ENCODE measurements around the gene PSMA1. TPM values are rescaled to one million over a fixed set of nuclear protein-coding genes. Genes with fewer than 3 reads are reported as not detected.

The PSMA1 gene
- total RNA-seq, 1 experiment from 2014 or later: 167 TPM

- Histone ChIP-seq H2BK20ac (ENCODE audit: low read depth, low read length, poor library complexity, severe bottlenecking) (no peak overlapping the region), H3K9ac (ENCODE audit: extremely low read depth, insufficient read length, low read length) (no peak overlapping the region), H3K9me3 (ENCODE audit: control insufficient read depth, low read depth, low read length) (no peaks in the 10 kb centered on the region), H3T11ph (ENCODE audit: low read length) (no peak overlapping the region), H2AFZ (ENCODE audit: low read length) (no peak overlapping the region), H4K8ac (replicated peaks; ENCODE audit: insufficient read length, low read depth, low read length) (no peak overlapping the region), H3K23ac (ENCODE audit: insufficient read length, low read depth, low read length) (no peak overlapping the region), H3K14ac (ENCODE audit: insufficient read depth, low read length) (no peak overlapping the region), H3K4ac (ENCODE audit: low read depth, low read length) (no peak overlapping the region), H3K56ac (ENCODE audit: insufficient read length, low read depth, low read length) (no peak overlapping the region), H3K4me2 (ENCODE audit: insufficient read depth, insufficient read length, low read length) (no peak overlapping the region), H3K79me1 (ENCODE audit: insufficient read depth, low read depth, low read length, poor library complexity, severe bottlenecking) (no peaks in the 10 kb centered on the region), H2BK12ac (ENCODE audit: insufficient read length, low read depth, low read length) (no peak overlapping the region), H3K18ac (ENCODE audit: insufficient read length, low read depth, low read length) (no peak overlapping the region), H3K79me2 (ENCODE audit: insufficient read depth, low read length) (no peaks in the 10 kb centered on the region), H2BK120ac (ENCODE audit: low read depth, low read length, poor library complexity, severe bottlenecking) (no peak overlapping the region), H4K20me1 (ENCODE audit: control insufficient read depth, insufficient read depth, insufficient read length) (no peaks in the 10 kb centered on the region), H2BK15ac (ENCODE audit: low read depth, low read length) (no peak overlapping the region), H2BK5ac (ENCODE audit: insufficient read length, low read length) (no peak overlapping the region), H3K27ac (ENCODE audit: insufficient read length, low read depth, low read length) (no peak overlapping the region), H3K27me3 (ENCODE audit: insufficient read depth, low read length) (no peaks in the 10 kb centered on the region), H3K23me2 (ENCODE audit: insufficient read length, low read depth, low read length, poor library complexity, severe bottlenecking) (no peaks in the 10 kb centered on the region), H4K91ac (ENCODE audit: insufficient read length, low read depth, low read length) (no peak overlapping the region), H2AK5ac (ENCODE audit: insufficient read length, low read length) (no peak overlapping the region), H3K4me1 (ENCODE audit: insufficient read depth, low read length) (no peaks in the 10 kb centered on the region), H4K5ac (ENCODE audit: insufficient read length, low read depth, low read length) (no peak overlapping the region)
- no peaks in the 10 kb centered on the region for H3K27me3 Mint-ChIP-seq (ENCODE audit: low read depth)
- no CpG with 5 or more reads among the region's 2 CpGs for WGBS (ENCODE audit: extremely low coverage, insufficient read length, low lambda C conversion rate)
- H3K4me1 Mint-ChIP-seq: no peaks in the 10 kb centered on the region
- no peak for DNase-seq
- no peak overlapping the region for H3K27ac Mint-ChIP-seq
- no peaks in the 10 kb centered on the region for H3K9me3 Mint-ChIP-seq
- no peak overlapping the region for H3K4me3 Mint-ChIP-seq
- TF ChIP-seq, protein P1, sequence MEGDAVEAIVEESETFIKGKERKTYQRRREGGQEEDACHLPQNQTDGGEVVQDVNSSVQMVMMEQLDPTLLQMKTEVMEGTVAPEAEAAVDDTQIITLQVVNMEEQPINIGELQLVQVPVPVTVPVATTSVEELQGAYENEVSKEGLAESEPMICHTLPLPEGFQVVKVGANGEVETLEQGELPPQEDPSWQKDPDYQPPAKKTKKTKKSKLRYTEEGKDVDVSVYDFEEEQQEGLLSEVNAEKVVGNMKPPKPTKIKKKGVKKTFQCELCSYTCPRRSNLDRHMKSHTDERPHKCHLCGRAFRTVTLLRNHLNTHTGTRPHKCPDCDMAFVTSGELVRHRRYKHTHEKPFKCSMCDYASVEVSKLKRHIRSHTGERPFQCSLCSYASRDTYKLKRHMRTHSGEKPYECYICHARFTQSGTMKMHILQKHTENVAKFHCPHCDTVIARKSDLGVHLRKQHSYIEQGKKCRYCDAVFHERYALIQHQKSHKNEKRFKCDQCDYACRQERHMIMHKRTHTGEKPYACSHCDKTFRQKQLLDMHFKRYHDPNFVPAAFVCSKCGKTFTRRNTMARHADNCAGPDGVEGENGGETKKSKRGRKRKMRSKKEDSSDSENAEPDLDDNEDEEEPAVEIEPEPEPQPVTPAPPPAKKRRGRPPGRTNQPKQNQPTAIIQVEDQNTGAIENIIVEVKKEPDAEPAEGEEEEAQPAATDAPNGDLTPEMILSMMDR (conservative IDR thresholded peaks at IDR 0.05): no peak
- peaks cover 19 to 45% (median 44%) of the 10 kb centered on the region in 3 experiments; a peak in 6 of 7 replicates for H3K36me3 Mint-ChIP-seq (ENCODE audit: insufficient read depth in 1 of 3, low read depth in 3 of 3)
Observed at GRCh38 chr11:14463623-14464022, 56.6 kb downstream of the PSMA1 start.

Measured in H9 (cell line).